GM10266 (cell line): ENCODE data around the gene MAPKAPK2.

ENCODE experiments used
- DNase-seq: peaks from one replicate; pipeline ENCODE4 v3.0.0; 2012; ENCODE audit errors: extremely low spot score
- TF ChIP-seq, protein P1 (sequence below): IDR thresholded peaks from 2 replicates; pipeline ENCODE4 v1.5.1; 2012; ENCODE audit warnings: mild to moderate bottlenecking, low read depth; ENCODE audit not compliant: control insufficient read depth, insufficient read depth; ENCODE audit errors: missing control alignments

The MAPKAPK2 gene

GRCh38 chr1:206736878-206737728 is 52.4 kb downstream of the MAPKAPK2 start:
- TF ChIP-seq, protein P1, sequence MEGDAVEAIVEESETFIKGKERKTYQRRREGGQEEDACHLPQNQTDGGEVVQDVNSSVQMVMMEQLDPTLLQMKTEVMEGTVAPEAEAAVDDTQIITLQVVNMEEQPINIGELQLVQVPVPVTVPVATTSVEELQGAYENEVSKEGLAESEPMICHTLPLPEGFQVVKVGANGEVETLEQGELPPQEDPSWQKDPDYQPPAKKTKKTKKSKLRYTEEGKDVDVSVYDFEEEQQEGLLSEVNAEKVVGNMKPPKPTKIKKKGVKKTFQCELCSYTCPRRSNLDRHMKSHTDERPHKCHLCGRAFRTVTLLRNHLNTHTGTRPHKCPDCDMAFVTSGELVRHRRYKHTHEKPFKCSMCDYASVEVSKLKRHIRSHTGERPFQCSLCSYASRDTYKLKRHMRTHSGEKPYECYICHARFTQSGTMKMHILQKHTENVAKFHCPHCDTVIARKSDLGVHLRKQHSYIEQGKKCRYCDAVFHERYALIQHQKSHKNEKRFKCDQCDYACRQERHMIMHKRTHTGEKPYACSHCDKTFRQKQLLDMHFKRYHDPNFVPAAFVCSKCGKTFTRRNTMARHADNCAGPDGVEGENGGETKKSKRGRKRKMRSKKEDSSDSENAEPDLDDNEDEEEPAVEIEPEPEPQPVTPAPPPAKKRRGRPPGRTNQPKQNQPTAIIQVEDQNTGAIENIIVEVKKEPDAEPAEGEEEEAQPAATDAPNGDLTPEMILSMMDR = no peak
- DNase-seq = no peak

- TF ChIP-seq, protein P1 = no peak
- DNase-seq = no peak
Measured at GRCh38 chr1:206737729-206738201, 53.1 kb downstream of the MAPKAPK2 start.

- TF ChIP-seq, protein P1 = peak; percentile 34
- no peak for DNase-seq
Measured at GRCh38 chr1:206738370-206739366, 54.0 kb downstream of the MAPKAPK2 start.

DNA sequence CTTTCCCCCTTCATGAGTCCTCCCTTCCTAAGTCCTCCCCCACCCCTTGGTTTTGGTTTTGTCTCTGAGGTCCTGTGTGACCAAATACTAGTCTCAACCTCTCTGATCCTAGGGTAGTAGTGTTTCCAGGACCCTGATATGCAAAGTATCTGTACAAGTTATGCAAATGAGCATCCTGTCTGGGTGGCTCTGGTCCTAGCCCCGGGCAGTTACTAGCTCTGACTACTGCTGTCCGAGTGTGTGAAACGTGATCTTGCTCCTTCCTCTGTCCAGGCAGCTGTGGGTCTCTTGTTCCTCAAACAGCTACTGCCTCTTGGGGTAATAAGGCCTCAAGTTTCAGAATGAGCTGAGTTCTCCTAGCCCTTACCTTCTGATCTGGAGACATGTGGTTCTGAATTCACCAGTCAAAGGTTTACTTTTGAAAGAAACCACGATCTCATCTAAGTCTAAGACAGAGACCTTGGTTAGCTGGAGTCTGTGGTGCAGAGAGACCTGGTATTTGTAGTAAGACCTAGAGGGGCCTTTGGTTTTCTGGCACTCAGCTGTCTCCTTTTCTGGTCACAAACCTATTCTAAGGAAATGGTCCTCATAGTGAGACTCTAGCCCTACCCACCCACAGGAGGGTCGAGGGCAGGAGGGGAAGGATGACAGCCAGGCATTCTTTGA is 54.8 kb downstream of the MAPKAPK2 start:
- TF ChIP-seq, protein P1 = no peak
- peak; percentile 78 for DNase-seq

GRCh38 chr1:206741142-206741701 is 56.5 kb downstream of the MAPKAPK2 start:
- TF ChIP-seq, protein P1 = no peak
- no peak for DNase-seq

DNA sequence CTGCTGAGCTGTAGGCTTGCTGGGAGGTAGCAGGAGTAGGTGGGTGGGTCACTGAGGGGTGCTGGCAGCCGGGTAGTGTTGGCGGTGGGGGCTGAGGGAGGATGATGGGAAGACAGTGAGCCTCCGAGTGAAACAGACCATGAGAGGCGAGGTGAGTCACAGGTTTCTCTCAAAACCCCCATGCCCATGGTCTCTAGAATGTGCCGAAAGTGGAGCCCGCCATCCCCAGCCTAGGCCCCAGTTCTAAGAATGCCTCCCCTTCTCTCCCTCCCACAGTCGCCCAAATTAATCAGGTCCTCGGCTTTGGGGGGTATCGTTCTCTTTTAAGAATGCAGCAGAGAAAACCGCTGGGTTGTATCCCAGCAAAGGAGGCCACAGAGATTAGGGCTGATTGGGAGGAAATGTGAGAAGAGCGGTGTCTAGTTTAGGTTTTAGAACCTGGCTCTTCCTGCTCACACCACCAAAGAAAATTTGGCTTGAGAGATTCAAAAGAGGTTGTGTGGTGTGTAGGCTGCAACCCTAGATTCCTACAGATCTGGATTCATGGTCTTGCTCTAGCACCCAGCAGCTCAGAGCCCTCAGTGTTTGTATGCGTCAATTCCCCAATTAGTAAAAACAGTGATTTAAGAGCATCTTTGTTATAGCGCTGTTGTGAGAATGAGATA is 58.1 kb downstream of the MAPKAPK2 start:
- TF ChIP-seq, protein P1 = no peak
- DNase-seq = peak; percentile 39
